DMS79 (cell line): Measurements from ENCODE around the gene PARP8.
"Not testable (repeated sequence)": the region's sequence is repeated elsewhere in the genome, so short reads cannot be mapped to it uniquely, and the experiment has no call there.

ENCODE experiments used
- DNase-seq: peaks from one replicate; lab custom pipeline; 2025; lab: John Stamatoyannopoulos, UW

PARP8 gene

DNA sequence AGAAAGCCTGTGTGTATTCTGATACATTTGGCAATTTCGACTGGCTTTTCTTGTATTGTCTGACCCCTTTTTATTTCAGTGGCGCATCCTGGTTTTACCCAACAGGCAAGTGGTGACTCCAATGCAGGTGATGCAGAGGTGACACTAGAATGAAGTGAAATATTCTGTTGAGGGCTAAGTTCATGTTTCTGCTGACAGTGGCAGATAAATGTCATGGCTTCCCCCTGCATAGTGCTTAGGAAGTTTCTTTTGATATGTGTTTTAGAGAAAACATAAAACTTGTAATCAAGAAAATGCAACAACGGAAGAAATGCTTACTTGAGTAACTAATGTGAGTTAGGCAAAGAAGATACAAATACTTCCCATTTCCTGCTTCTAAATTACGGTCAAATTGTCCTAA is 13.1 kb downstream of the PARP8 start:
- not testable (repeated sequence) for DNase-seq

DNA sequence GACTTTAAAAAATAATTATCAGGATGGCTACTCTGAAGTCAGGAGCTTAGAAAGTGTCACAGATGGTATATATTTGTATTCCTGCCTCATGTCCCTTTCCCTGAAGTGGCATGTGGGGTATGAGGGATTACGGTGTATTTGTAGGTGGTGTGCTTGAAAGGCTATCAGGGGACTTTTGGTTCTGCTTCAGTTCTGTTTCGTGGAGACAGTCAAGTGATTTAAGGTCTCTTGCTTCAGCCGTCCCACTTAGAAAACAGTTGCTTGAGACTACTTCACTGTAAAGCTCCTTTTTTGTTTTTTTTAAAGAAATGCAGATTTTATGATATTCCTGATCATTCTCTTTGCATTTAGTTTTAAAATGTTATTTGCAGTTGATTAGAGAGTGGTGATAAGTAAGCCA is 18.3 kb downstream of the PARP8 start:
- DNase-seq, result peak; percentile 11

DNA sequence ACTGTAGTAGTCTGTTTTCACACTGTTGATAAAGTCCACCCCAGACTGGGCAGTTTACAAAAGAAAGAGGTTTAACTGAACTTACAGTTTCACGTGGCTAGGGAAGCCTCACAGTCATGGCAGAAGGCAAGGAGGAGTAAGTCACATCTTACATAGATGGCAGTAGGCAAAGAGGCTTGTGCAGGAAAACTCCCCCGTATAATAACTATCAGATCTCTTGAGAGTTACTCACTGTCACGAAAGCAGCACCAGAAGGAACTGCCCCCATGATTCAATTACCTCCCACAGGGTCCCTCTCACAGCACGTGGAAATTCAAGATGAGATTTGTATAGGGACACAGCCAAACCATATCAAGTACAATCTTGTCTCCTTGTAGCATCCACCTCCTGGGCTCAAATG is 21.1 kb downstream of the PARP8 start:
- DNase-seq, result no peak

DNA sequence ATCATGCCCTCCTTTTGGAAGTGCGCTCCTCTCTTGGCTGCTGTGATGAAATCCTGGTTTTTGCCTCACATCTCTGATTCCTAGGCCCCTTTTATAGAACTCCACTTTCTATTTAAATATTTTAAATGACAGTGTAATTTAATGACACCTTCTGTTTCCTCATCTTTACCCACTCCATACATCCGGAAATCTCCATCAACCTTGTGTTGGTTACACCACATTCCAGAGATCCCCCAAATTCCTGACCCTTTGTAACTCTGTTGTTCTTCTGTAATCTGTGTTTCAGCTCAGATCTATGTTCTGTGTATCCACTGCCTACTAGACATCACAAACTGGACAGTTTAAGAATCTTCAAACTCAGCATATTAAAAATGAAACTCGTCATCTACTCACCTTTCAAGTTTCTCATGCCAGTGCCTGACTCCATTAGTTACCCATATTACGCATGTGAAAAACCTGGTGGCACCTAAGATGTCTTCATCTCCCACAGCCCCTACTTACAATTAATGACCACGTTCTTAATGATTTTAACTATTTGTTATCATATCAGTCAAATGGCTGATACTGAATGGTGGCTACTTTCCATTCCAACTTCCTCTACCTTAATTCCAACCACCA is 25.1 kb downstream of the PARP8 start:
- no peak for DNase-seq

DNA sequence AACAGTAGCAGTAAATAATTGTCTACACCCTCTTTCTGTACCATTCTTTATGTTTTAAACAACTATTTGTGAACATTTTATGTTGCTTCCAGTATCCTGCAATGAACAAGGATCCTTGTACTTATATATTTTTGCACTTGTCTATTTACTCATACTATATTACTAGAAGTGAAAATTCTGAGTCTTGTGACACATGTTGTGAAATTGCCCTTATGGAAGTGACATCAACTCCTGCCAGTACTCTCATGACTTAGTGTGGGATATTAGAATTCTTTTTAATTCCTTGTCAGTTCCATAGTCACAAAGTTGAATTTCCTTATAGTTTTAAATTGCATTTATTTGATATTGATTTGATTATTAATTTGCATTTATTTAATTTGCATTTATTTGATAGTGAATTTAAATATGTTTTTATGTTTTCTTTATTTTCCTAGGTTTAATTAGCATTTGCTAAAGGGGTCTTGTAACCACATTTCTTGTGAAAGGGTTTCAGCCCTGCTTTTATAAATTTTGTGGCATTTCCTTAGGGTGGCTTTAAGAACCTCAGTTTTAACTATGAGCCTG is 27.7 kb downstream of the PARP8 start:
- no peak for DNase-seq

DNA sequence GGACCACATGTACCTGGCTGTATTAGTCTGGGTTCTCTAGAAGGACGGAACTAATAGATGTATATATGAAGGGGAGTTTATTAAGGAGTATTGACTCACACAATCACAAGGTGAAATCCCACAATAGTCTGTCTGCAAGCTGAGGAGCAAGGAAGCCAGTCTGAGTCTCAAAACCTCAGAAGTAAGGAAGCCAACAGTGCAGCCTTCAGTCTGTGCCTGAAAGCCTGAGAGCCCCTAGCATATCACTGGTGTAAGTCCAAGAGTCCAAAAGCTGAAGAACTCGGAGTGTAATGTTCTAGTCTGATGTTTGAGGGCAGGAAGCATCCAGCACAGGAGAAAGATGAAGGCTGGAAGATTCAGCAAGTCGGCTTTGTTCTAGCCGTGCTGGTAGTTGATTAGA is 28.2 kb downstream of the PARP8 start:
- not testable (repeated sequence) for DNase-seq

DNA sequence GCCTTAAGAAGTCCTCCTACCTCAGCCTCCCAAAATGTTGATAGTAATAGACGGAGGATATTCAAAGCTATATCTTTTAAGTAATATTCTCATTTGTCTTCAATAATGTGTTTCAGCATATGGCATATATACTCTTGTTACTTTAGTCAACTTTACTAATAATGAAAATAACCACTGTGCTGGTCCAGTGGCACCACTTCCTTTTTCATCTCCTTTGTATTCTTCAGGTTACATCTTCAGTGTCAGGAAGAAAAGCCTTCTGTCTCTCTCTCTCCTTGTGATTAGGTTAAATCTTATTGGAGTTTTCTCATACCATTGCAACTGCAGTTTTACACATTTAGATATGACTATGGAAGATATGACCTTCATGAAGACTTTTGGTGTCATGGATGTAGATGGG is 31.3 kb downstream of the PARP8 start:
- no peak for DNase-seq

DNA sequence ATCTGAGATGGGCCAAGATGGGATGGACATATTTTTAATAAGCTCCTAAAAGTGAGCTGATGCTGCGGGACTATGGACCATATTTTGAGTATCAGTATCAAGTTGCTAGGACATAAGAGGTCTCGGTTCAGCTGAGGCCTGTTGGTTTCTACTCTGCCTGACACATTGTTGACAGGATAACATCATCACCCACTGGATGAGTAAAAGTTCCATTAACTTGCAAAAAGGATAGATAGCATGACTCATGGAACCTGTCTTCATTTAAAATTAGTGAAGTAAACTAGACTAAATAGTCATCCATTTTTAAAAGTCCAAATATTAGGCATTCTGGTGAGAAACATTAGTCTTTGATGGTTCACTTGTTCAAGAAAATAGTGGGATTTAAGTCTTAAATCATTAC is 33.3 kb downstream of the PARP8 start:
- DNase-seq, result no peak

DNA sequence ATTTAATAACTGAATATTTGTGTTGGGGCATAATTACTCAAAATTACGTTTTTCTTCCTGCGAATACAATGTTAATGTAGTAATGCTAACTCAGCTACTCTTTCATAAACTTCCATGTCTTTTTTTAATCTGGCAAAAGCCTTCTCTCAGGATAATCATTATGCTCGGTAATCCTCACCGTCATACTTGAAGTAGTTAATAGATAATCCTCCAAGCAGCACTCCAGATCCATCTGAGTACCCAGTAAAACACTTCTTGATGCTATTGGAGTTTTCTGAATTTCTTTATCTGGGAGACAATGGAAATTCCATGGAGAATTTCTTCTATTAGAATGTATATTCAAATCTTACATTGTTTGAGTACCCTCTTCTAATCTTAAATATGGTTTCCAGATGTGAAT is 34.3 kb downstream of the PARP8 start:
- DNase-seq, result no peak

DNA sequence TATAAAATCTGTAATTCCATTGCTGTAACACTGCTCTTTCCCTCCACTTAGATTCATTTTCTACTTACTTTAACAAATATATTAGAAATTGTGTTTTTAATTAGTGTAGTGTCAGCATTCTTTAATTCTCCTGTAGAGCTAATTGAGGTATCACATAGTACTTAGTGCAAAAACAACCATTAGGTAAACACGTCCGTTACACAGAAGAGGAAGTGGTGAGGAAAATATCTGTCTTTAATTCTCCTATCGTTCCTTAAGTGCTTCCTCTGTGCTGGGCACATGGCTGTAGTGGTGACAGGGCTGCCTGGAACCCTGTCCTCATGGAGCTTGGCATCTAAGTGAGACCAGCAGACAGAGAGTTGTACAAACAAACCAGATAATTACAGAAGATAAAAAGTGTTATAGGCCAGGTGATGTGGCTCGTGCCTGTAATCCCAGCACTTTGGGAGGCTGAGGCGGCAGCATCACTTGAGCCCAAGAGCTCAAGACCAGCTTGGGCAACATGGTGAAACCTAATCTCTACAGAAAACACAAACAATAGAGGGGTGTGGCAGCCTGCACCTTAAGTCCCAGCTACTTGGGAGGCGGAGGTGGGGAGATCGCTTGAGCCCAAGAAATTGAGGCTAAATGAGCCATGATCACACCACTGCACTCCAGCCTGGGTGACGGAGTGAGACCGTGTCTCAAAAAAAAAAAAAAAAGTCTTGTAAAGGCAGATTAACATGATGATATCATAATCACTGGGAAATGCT is 36.4 kb downstream of the PARP8 start:
- no peak for DNase-seq

DNA sequence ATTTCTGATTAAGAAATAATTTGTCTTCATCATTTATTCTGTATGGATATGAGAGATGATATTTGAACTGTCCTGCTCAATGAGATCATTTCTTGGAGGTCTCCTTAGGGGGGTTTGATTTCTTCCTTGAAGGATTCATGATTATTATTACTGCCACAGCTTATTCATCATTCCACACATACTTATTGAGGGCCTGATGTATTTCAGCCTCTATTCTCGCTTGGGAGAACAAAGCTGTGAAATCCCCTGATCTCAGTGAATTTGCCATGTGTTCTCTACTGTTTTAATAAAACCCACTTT is 36.9 kb downstream of the PARP8 start:
- no peak for DNase-seq

DNA sequence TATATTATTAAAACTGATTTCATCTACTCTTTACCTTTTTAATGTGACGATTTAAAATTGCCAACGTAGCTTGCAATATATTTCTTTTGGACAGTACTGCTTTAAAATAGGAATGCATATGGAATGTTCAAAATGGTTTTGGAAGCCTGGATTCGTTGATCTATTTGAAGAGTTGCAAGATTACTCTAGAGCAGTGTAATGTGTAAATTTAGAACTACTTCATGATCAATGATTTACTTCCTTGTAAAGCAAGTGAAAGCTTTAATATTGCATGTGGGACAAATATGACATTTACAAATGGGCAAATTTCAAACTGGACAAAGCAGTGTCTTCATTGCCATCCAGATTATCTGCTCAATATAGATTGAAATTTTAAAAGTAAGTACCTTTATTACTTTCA is 38.3 kb downstream of the PARP8 start:
- DNase-seq, result no peak

DNA sequence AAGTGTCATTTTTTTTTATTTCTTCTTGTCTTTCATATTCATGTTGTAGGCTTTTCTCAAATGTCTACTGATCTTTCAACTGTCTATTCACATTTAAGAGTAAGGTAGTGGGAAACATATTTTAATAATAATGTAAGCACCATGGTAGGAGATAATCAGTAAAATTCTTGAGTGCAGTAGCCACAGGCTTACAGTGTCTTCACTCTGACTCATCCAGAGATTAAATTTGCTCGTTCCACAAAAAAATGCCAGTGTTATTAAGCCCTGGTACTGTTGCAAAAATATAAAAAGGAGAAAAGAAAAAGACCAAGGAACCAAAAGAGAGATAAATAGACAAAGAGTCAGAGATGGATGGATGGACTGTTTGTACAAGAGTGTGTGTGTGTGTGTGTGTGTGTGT is 43.0 kb downstream of the PARP8 start:
- DNase-seq, result no peak

DNA sequence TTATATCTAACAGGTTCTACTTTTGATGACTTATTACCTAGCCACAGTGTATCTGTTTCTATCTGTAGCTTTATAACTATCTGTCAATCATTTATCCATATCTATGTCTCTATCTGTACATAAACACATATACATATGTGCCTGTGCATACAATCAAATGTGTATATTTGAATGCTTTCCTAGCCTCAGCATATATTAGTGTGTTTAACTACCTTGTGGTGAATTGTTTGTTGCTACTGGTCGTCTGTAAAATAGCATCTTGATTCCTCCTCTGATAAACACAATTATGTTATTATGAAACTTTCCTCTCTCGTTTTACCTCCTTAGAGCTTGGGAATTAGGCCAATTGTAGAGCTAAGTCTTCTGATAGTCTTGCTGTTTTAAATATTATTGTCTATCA is 44.4 kb downstream of the PARP8 start:
- no peak for DNase-seq

DNA sequence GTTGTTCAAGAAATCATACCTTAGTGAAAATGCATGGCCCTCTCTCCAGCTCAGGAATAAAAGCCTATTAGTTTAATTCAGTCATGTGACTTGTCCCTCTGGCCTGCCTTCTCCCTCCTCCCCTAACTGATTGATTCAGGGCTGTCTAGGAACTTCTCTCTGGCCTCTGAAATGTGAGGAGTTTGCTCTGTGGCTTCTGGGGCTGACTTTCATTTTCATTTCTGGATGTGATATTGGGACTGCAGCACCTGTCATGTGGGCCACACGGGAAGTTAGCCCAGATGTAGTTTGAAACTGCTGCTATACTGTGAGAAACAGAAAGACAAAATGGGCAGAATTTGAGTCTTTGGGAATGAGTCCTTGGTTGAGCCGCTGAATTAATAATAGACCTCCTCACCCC is 44.8 kb downstream of the PARP8 start:
- peak; percentile 19 for DNase-seq

DNA sequence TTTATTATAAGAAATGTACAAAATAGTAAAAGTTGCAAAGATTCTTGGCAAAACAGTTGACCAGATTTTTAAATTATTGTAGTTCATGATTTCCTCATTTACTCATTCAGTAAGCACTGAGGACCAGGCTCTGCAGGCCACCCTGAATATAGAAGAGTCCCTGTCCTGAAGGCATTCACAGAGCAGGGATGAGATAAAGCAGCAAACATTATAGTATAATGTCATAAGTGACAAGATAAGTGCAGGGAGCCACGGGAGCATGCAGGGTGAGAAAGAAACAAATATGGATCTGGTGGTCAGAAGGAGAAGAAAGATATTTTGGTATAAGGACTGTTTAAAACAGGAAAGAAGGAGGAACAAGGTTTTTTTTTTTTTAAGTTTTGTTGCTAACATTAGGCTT is 46.0 kb downstream of the PARP8 start:
- no peak for DNase-seq

DNA sequence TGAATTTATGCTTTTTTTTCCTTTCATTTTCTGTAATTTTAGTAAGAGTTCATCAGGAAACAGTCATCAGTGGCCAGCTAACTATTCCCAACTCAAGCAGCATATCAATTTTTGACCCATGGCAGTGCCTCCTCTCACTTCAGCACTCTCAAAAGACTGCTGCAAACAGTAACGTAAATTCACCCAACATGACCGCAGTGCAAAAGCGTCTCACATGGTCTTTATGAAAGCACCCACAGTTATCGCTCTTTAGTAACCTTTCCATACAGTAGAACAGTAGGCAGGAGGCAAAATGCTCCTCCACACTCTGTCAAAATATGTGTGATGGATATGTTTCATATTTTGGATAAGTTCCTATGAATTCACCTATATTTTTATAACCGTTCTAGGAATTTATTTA is 48.6 kb downstream of the PARP8 start:
- DNase-seq, result no peak

DNA sequence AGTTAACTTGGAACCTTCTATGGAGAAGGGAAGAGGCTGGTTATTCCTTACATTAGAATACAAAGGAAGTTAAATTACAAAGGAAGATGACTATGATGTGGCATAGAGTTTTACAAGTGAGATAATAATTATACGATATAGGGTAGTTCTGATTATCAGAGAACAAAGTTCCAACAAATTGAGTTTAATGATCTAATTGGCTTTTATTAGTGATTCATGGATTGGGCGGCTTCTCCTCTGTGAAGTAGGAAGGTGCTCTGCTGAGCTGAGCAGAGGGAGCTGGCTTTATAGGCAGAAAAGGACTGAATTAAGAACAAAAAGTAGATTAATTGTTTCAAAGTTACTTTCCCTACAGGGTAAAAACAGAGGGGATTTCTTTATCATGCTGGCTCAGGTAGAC is 49.7 kb downstream of the PARP8 start:
- no peak for DNase-seq

DNA sequence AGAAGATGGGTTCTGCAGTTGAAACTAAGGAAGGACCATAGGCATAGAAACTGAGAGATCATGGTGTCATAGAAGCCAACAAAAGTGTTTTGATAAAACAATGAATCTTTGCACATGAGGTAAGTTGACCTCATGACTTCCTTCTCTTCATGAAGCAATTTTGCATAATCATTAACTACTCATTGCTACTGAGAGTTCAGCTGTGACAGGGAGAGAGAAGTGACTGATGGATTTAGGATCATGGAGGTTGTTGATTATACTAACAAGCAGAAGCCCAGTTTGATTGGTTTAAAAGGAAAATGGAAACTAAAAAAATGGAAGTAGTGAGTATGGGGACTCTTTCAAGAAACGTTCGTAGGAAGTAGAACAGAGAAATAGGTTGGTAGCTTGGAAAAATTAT is 51.2 kb downstream of the PARP8 start:
- no peak for DNase-seq

DNA sequence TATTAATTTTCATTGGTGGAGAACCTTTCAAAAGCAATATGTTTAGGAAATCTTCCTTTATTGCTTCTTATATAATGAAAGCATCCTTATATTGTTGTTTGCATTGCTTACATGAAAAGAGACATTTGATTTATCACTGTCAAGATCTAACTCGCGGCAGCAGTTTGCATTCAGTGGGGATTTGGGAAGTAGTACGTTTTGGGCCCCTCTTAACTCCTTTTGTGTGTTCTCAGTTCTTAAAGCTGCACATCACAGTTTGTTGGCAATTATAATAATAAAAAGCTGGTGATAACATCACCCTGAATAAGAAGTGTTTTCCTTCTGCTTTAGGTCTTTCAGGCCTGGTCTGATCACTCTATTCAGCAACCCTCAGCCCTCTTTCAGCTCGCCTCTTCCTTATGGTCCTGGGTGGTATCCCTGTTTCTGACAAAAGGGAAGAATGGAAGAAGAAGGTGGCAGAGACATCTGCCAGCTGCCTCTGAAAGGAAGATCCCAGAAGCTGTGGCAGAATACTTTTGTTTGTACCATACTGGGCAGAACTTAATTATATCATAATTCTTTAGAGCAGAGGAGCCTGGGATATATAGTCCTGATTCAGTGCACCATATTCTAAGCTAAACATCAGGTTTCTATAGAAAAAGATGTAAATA is 53.7 kb downstream of the PARP8 start:
- no peak for DNase-seq

DNA sequence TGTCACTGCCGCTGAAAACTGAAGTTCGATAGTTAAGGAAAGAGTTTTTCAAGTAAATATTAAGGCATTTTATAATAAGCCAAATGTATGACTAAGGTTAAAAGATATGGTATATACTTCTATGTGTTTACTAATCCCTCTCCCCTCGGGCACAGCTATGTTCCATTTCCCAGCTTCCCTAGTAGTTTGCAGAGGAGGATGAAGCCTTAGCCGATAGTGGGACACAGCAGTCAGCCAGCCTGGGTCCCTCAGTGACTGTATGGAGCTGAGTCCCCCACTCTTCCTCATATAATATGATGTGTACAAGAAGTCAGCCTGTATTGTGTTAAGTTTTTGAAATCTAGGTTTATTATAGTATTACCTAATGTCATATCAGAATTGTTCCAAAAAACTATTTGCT is 55.8 kb downstream of the PARP8 start:
- DNase-seq, result no peak

DNA sequence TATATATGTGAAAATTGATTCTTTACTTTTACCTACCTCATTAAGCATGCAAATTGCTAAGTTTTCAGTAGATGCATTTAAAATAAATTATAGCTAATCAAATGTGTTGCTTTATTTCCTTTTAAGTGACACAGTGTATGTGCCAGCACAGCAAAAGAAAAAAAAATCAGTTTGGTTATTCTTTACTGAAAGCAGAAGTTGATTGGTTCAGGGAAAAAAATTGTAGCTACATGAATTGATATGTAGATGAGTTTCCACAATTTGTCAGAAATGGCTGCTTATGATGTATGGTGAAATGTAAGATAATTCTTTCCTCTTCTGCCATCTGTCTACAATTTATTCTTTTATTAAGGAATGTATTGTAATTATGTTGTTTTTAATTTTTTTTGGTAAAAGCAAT is 57.8 kb downstream of the PARP8 start:
- no peak for DNase-seq

DNA sequence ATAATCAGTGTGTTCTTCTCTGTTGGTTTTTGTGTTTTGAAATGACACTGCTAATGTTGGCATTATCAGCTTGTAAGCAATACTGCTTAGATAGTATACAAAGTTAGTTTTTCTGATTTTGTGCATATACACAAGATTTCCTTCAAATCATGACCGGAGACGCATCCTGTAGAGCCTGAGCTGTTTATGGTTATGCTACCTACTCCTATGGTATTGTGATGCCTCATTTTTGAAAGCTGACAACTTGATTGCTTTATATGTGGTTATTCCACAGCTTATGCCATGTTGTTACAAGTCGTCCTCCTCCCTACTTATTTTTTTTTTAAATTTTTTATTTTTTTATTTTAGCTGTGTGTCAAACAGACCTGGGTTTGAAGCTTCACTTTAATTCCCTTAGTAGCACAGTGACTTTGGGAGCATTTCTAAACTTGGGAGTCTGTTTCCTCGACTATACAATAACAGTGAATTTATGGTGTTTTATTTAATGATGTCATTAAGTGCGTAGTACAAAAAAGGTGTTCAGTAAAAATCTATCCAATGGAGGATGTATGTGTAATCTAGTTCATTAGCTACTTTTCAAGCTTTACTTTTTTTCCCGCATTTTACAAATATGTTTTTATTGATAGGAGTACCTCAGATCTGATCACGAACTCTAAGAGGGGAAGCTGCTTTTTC is 59.5 kb downstream of the PARP8 start:
- no peak for DNase-seq
